ENCODE results near the gene F2. TPM values are rescaled to one million over a fixed set of nuclear protein-coding genes. Genes with fewer than 3 reads are reported as not detected.

F2 gene
- total RNA-seq, 1 donor from 2014 or later, result not detected

- H3K36me3 ChIP-seq, result no peaks in the 10 kb centered on the region
- no peaks in the 10 kb centered on the region for H3K9me3 ChIP-seq (ENCODE audit: low read depth)
- no peaks in the 10 kb centered on the region for H4K20me1 ChIP-seq (ENCODE audit: low read depth)
- H3K4me3 ChIP-seq, result no peak overlapping the region
- DNase-seq (ENCODE audit: low spot score), result no peak
- Mint-ChIP-seq H3K27me3 (ENCODE audit: insufficient read depth, low read depth) (peaks cover 3% of the 10 kb centered on the region), H3K36me3 (peaks cover 4% of the 10 kb centered on the region), H3K9me3 (no peaks in the 10 kb centered on the region), H3K4me1 (peaks cover 5% of the 10 kb centered on the region), H3K4me3 (no peak overlapping the region), H3K27ac (no peak overlapping the region)
- no peak overlapping the region for H3K4me2 ChIP-seq
- H3K27me3 ChIP-seq, result no peaks in the 10 kb centered on the region
- no peak overlapping the region for H3K9ac ChIP-seq
- H3K4me1 ChIP-seq, result peaks cover 6% of the 10 kb centered on the region
- no peaks in the 10 kb centered on the region for H3K79me2 ChIP-seq (ENCODE audit: low read depth)
- no peak for TF ChIP-seq EZH2phosphoT487 (IDR thresholded peaks at IDR 0.05)
- no peak for TF ChIP-seq CTCF (IDR thresholded peaks at IDR 0.05)
- TF ChIP-seq EZH2 (IDR thresholded peaks at IDR 0.05), result no peak
- H2AFZ ChIP-seq (replicated peaks), result no peak overlapping the region
- H3F3A ChIP-seq (ENCODE audit: low read depth), result peaks cover 8% of the 10 kb centered on the region
- no peak overlapping the region for H3K27ac ChIP-seq
These were observed 39.5 kb upstream of the F2 start for GRCh38 chr11:46679241-46680163.

DNA sequence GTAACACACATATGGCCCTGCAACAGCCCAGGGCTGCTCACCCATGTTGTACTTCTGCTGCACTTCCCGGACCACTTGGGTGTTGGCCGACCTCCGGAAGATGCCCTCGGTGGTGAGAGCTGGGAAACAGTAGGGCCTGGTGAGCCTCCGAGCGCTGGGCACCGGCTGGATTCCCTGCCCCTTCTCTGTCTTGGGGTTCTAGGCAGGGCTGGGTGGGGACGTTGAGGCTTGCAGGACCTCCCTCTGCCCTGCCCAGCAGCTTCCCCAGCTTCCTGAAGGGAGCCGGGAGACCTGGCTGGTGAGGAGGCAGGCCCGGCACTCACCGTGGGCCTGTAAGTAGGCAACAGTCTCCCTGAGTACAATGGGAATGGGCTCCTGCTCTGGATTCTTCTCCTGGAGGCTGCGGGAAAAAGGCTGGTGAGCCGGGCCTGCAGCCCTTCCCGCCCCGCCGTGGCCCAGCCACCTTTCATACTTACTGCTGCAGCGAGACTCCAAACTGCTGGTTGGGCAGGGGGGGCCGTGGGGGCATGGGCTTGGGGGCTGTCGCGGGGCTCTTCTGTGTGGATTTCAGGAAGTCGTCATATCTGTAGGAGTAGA, 38.8 kb upstream of the F2 start:
- Histone ChIP-seq H3K9ac (no peak overlapping the region), H3K27me3 (no peaks in the 10 kb centered on the region), H3F3A (ENCODE audit: low read depth) (peaks cover 5% of the 10 kb centered on the region), H4K20me1 (ENCODE audit: low read depth) (no peaks in the 10 kb centered on the region), H2AFZ (replicated peaks) (no peak overlapping the region), H3K9me3 (ENCODE audit: low read depth) (no peaks in the 10 kb centered on the region), H3K79me2 (ENCODE audit: low read depth) (no peaks in the 10 kb centered on the region), H3K36me3 (no peaks in the 10 kb centered on the region), H3K27ac (no peak overlapping the region), H3K4me3 (no peak overlapping the region), H3K4me2 (no peak overlapping the region), H3K4me1 (no peaks in the 10 kb centered on the region)
- peaks cover 3% of the 10 kb centered on the region for H3K27me3 Mint-ChIP-seq (ENCODE audit: insufficient read depth, low read depth)
- H3K9me3 Mint-ChIP-seq, result no peaks in the 10 kb centered on the region
- TF ChIP-seq CTCF (IDR thresholded peaks at IDR 0.05) (no peak), EZH2phosphoT487 (IDR thresholded peaks at IDR 0.05) (no peak), EZH2 (IDR thresholded peaks at IDR 0.05) (no peak)
- peaks cover 4% of the 10 kb centered on the region for H3K36me3 Mint-ChIP-seq
- no peak overlapping the region for H3K27ac Mint-ChIP-seq
- no peak overlapping the region for H3K4me3 Mint-ChIP-seq
- no peak for DNase-seq (ENCODE audit: low spot score)
- no peaks in the 10 kb centered on the region for H3K4me1 Mint-ChIP-seq

- peaks cover 3% of the 10 kb centered on the region for H3K27me3 Mint-ChIP-seq (ENCODE audit: insufficient read depth, low read depth)
- no peaks in the 10 kb centered on the region for H3K9me3 ChIP-seq (ENCODE audit: low read depth)
- H3K9me3 Mint-ChIP-seq, result no peaks in the 10 kb centered on the region
These were observed 38.2 kb upstream of the F2 start for GRCh38 chr11:46680815-46681214.

More at GRCh38 chr11:46680815-46681214, 38.2 kb upstream of the F2 start:
- Histone ChIP-seq H3K4me2 (no peak overlapping the region), H3K27me3 (no peaks in the 10 kb centered on the region), H4K20me1 (ENCODE audit: low read depth) (no peaks in the 10 kb centered on the region), H3K9ac (no peak overlapping the region), H3K36me3 (no peaks in the 10 kb centered on the region), H3F3A (ENCODE audit: low read depth) (no peaks in the 10 kb centered on the region), H3K27ac (no peak overlapping the region), H3K4me1 (no peaks in the 10 kb centered on the region), H2AFZ (replicated peaks) (no peak overlapping the region), H3K79me2 (ENCODE audit: low read depth) (no peaks in the 10 kb centered on the region), H3K4me3 (no peak overlapping the region)
- TF ChIP-seq CTCF (IDR thresholded peaks at IDR 0.05) (no peak), EZH2phosphoT487 (IDR thresholded peaks at IDR 0.05) (no peak)
- Mint-ChIP-seq H3K4me3 (no peak overlapping the region), H3K27ac (no peak overlapping the region), H3K36me3 (peaks cover 4% of the 10 kb centered on the region), H3K4me1 (no peaks in the 10 kb centered on the region)
- no peak for DNase-seq (ENCODE audit: low spot score)

Data from neural progenitor cell (in vitro differentiated cells).